IMR-90 (cell line): ENCODE measurements around the gene PRR12.

Source experiments
- CEBPB ChIP-seq: IDR thresholded peaks from 2 replicates; pipeline ENCODE4 v1.6.1; 2012; ENCODE audit warnings: low read depth, low read length, improper control_type of control experiment
- MAFK ChIP-seq: IDR thresholded peaks from 2 replicates; pipeline ENCODE4 v1.6.1; 2012; ENCODE audit warnings: low read depth, low read length, improper control_type of control experiment
- MXI1 ChIP-seq: IDR thresholded peaks from 2 replicates; pipeline ENCODE4 v1.6.1; 2012; ENCODE audit warnings: low read depth, mild to moderate bottlenecking, low read length, moderate library complexity, borderline replicate concordance
- POLR2A ChIP-seq: IDR thresholded peaks from 2 replicates; pipeline ENCODE4 v1.6.1; 2012; ENCODE audit warnings: mild to moderate bottlenecking, low read depth, low read length
- RAD21 ChIP-seq: IDR thresholded peaks from 2 replicates; pipeline ENCODE4 v1.6.1; 2012; ENCODE audit warnings: low read length, improper control_type of control experiment
- RCOR1 ChIP-seq: IDR thresholded peaks from 2 replicates; pipeline ENCODE4 v1.6.1; 2012; ENCODE audit warnings: mild to moderate bottlenecking, low read length, improper control_type of control experiment; ENCODE audit not compliant: insufficient replicate concordance
- RFX5 ChIP-seq: IDR thresholded peaks from 2 replicates; pipeline ENCODE4 v1.8.0; 2012; ENCODE audit warnings: low read depth, mild to moderate bottlenecking, low read length, moderate library complexity
- SMC3 ChIP-seq: fragments of 150-350 bp; IDR thresholded peaks from 2 replicates; pipeline ENCODE4 v1.6.1; 2016; ENCODE audit warnings: low read depth, mild to moderate bottlenecking, antibody characterized with exemption, low read length, moderate library complexity
- TF ChIP-seq, protein P1 (sequence below): conservative IDR thresholded peaks from 2 replicates; pipeline ENCODE4 v1.5.1; 2012; ENCODE audit warnings: mild to moderate bottlenecking, low read depth, low read length, improper control_type of control experiment
- TF ChIP-seq, protein P2 (sequence below): fragments of 150-350 bp; IDR thresholded peaks from 2 replicates; pipeline ENCODE4 v1.6.1; 2017; ENCODE audit warnings: mild to moderate bottlenecking, antibody characterized with exemption, low read length, low read depth
- TF ChIP-seq, protein P3 (sequence below): fragments of 150-350 bp; IDR thresholded peaks from 2 replicates; pipeline ENCODE4 v1.6.1; 2016; ENCODE audit warnings: low read depth, mild to moderate bottlenecking, low read length, moderate library complexity, borderline replicate concordance

DNA sequence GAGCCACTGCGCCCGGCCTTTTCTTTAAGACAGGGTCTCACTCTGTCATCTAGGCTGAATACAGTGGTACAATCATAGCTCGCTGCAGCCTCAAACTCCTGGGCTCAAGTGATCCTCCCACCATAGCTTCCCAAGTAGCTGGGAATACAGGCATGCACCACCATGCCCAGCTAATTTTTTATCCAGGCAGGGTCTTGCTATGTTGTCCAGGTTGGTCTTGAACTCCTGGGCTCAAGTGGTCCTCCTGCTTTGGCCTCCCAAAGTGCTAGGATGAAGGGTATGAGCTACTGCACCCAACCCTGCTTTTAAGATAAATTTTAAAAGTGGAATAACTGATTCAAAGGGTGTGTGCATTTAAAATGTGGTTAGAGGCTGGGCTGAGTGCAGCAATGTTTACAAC lies 24.7 kb upstream of the PRR12 start:
- TF ChIP-seq MAFK (no peak), MXI1 (no peak), RAD21 (no peak), CEBPB (no peak), POLR2A (no peak), SMC3 (no peak), RCOR1 (no peak), RFX5 (no peak)
- TF ChIP-seq, protein P1, sequence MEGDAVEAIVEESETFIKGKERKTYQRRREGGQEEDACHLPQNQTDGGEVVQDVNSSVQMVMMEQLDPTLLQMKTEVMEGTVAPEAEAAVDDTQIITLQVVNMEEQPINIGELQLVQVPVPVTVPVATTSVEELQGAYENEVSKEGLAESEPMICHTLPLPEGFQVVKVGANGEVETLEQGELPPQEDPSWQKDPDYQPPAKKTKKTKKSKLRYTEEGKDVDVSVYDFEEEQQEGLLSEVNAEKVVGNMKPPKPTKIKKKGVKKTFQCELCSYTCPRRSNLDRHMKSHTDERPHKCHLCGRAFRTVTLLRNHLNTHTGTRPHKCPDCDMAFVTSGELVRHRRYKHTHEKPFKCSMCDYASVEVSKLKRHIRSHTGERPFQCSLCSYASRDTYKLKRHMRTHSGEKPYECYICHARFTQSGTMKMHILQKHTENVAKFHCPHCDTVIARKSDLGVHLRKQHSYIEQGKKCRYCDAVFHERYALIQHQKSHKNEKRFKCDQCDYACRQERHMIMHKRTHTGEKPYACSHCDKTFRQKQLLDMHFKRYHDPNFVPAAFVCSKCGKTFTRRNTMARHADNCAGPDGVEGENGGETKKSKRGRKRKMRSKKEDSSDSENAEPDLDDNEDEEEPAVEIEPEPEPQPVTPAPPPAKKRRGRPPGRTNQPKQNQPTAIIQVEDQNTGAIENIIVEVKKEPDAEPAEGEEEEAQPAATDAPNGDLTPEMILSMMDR, result no peak
- TF ChIP-seq, protein P2, sequence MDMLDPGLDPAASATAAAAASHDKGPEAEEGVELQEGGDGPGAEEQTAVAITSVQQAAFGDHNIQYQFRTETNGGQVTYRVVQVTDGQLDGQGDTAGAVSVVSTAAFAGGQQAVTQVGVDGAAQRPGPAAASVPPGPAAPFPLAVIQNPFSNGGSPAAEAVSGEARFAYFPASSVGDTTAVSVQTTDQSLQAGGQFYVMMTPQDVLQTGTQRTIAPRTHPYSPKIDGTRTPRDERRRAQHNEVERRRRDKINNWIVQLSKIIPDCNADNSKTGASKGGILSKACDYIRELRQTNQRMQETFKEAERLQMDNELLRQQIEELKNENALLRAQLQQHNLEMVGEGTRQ, result no peak
- TF ChIP-seq, protein P3, sequence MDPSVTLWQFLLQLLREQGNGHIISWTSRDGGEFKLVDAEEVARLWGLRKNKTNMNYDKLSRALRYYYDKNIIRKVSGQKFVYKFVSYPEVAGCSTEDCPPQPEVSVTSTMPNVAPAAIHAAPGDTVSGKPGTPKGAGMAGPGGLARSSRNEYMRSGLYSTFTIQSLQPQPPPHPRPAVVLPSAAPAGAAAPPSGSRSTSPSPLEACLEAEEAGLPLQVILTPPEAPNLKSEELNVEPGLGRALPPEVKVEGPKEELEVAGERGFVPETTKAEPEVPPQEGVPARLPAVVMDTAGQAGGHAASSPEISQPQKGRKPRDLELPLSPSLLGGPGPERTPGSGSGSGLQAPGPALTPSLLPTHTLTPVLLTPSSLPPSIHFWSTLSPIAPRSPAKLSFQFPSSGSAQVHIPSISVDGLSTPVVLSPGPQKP, result no peak
